HG03342 (cell line): ENCODE data around the gene CD6.

Source experiments
- ATAC-seq: cut with Tn5 transposase; IDR thresholded peaks from one replicate; pipeline ENCODE4 v1.9.1; 2021; ENCODE audit warnings: mild to moderate bottlenecking, moderate library complexity; ENCODE audit not compliant: unreplicated experiment

The CD6 gene

DNA sequence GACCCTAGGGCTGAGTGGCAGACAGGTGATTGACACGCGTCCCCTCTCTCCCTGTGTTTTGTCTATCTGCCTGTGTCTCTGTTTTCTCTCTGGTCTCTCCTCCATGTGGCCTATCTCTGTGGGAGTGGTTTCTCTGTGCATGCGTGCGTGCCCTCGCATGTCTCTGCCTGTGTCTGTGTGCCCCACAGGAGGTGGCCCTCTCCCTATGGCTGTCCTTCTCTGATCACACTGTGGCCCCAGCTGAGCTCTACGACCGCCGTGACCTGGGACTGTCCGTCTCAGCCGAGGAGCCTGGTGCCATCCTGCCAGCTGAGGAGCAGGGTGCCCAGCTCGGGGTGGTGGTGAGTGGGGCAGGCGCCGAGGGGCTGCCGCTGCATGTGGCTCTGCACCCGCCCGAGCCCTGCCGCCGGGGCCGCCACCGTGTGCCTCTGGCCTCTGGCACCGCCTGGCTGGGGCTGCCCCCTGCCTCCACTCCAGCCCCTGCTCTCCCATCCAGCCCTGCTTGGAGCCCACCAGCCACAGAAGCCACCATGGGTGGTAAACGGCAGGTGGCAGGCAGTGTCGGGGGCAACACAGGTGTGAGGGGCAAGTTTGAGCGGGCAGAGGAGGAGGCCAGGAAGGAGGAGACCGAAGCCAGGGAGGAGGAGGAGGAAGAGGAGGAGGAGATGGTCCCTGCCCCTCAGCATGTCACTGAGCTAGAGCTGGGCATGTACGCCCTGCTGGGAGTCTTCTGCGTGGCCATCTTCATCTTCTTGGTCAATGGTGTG is 35.6 kb upstream of the CD6 start:
- ATAC-seq, result no peak

DNA sequence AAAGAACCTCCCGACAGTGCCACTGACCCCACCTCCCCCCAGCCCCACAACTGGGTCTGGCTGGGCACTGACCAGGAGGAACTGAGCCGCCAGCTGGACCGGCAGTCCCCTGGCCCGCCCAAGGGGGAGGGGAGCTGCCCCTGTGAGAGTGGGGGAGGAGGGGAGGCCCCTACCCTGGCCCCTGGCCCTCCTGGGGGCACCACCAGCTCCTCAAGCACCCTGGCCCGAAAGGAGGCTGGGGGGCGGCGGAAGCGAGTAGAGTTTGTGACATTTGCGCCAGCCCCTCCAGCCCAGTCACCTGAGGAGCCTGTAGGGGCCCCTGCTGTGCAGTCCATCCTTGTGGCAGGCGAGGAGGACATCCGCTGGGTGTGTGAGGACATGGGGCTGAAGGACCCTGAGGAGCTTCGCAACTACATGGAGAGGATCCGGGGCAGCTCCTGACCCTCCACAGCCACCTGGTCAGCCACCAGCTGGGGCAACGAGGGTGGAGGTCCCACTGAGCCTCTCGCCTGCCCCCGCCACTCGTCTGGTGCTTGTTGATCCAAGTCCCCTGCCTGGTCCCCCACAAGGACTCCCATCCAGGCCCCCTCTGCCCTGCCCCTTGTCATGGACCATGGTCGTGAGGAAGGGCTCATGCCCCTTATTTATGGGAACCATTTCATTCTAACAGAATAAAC is 34.9 kb upstream of the CD6 start:
- no peak for ATAC-seq

DNA sequence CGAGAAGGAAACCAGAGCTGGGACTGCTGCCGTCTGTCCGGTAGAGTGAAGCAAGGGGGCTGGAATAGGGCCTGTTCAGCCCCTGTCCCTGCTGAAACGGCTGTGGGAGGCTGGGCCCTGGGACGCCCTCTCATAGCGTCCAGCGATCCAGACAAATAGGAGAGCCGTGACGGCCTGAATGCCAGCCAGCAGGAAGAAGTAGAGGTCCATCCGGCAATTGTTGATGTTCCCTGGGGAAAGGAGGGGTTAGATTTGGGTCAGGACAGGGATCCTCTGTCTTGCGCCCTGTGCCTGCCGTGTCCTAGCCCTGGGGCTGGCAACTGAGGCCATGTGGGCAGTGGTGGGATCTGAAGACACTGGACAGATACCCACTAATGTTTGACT is 34.3 kb upstream of the CD6 start:
- no peak for ATAC-seq

DNA sequence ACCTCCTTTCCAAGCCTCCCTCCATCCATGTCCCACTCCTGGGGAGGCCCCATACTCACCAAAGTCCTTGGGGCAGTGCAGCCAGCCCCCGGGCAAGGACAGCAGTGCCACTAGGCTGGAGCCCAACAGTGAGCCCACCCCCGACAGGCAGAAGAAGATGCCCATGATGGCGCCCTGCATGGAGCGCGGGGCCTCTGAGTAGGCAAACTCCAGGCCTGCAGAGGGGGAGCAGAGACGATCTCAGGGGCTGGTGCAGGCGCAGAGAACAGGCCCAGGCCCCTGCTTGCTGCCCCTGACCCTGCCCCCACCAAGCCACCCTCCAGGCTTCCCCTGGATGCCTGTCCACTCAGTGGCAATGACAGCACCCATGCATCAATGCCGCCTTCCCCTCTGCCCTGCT is 33.7 kb upstream of the CD6 start:
- no peak for ATAC-seq

DNA sequence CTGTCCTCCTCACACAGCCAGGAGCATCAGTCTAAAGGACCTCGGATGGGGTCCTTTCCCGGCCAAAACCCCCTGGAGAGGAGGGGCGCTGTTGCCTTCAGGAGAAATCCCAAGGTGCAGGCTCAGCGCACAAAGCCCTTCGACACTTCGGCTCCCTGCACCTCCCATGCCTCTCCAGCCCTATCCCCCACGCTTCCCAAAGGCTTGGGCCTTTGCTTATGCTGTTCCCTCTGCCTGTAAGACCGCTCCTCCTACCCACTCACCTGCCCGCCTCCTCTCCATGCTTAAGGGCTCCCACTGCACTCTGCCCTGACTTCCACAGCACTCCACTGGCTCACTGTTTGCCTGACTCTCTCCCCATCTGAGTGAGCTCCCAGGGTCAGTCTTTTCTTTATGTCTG is 33.0 kb upstream of the CD6 start:
- ATAC-seq, result no peak

DNA sequence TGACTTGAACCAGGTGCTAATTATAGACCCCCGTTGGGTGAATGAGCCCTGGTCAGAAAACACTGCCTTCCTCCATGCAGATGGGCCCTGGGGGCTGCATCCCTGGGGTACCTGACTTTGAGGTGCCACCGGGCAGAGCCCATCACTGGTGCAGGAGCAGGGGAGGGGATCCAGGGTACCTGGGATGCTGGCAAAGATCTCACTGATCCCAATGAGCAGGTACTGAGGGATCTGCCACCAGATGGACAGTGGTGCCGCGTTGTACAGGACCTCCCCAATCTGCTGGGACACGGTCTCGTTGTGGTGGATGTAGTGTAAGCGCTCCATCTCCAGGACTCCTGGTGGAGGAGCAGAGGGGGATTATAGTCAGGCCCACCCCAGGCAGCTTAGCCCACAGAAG is 32.2 kb upstream of the CD6 start:
- no peak for ATAC-seq

DNA sequence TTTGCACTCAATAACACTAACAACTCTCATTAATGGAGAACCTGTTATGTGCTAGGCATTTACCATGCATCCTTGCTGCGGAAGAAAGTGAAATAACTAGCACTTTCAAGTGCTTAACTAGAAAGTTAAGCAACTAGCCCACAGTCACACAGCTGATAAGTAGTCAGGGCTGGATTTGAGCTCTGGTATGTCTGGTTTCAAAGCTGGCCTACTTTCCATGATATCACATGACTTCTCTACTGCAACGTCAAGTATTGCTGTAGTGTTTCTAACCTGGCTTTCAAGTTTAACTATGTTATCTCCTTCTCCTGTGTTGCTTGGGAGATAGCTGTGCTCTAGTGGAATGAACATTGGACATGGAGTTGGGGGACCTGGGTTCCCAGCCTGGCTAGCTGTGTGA is 31.6 kb upstream of the CD6 start:
- no peak for ATAC-seq

DNA sequence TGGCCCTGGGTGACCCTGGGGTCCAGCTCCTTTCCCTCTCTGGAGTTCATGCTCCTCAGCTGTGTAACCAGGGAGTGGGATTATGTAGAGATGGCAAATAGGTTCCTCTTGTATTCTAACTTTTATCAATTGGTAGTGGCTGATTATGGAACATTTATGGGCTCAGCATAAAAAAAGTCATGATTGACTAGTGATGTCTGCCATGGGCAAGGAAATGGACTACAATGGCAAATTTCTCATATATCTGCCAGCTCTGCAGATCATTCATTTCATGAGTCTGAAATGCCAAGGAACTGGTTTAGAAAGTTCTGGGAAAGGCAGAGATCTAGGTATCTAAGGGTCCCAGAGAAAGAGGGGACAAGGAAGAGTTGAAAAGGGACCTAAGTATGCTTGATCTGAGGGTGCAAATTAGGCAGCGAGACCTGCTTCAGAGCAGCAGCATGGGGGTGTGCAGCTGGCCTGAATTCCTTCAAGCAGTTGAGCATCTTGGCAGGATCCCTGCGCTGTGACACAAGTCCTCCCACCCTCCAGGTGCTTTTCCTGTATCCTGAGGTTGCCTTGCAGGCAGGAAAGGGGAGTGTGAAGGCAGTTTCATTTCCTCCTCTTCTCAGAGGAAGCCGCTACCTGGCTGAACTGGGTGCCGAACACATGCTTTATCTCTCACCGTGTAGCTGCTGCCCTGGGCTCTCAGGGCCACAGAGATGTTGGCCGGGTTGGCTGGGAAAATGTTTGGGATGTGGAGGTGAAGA is 29.9 kb upstream of the CD6 start:
- ATAC-seq, result no peak

DNA sequence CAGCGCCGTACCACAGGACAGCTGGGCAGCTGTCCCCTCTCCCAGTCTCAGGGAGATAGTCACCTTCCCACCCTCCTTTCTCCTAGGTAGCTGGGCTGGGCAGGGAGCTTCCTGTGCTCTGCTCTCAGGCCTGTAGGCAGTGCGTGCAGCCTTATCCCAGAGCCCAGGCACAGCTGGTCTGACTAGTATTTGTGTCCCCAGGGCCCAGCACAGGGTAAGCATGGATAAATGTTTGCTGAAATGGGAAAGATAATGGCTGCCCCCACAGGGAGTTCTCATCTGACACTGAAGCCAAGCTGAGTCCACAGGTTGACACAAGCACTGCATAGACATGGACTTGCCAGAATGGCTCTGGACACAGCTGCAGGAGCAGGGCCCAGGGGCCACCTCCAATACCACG is 29.3 kb upstream of the CD6 start:
- ATAC-seq, result no peak

DNA sequence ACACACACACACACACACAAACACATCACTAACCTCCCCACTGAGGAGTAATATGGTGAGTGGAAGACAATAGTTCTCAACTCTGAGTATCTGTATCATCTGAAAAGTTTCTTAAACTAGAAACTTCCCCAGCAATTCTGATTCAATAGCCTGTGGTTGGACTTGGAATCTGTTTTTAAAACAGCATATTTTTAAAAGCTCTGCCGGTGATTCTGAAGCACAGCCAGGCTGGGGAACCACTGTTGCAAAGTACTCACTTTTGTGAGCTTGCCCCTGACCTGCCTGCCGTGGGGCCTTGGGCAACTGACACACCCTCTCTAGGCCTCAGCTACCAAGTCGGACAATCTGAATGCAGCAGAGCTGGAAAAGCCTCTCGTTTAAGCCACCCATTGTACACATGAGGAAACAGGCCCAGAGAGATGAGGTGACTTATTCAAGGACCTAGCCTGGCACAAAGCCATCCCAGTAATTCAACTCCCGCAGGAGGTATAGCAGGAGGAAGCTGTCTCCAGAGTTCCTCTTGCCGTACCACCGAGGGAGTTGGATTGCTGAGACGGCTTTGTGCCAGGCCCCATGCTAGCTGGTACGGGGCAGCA is 28.4 kb upstream of the CD6 start:
- ATAC-seq, result no peak

DNA sequence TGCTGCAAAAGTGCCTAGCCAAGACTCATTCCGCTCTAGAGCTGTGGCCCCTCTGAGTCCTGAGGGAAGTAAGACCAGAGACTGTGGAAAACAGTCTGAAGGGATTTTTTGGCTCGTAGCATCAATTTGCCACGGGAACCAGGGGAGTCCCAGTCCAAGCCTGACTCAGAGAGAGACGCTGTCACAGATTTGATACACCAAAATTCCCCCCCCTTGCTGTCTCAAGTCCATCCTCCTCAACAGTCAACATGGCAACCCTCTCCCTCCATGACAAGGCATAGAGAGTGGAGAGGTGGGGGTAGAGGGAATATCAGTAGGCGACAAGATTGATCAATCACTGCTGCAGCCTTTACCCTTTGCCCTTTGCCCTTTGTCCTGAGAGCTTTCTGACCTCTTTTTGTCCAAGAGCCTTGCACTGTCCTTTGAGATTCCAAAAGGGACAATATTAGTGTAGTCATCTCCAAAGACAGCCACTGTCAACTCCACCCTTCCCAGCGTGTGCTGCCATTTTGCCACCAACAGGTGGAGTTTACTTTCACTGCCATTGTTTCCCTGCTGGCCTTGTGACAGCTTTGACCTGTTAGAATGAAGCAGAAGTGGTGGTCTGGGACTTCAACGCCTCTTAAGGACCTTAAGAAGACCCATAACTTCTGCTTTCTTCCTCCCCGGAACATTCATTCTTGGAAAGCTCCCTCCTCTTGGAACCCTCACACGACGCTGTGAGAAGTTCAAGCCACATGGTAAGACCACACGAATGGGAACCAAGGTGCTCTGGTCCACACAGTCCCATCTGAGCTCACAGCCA is 26.8 kb upstream of the CD6 start:
- no peak for ATAC-seq

DNA sequence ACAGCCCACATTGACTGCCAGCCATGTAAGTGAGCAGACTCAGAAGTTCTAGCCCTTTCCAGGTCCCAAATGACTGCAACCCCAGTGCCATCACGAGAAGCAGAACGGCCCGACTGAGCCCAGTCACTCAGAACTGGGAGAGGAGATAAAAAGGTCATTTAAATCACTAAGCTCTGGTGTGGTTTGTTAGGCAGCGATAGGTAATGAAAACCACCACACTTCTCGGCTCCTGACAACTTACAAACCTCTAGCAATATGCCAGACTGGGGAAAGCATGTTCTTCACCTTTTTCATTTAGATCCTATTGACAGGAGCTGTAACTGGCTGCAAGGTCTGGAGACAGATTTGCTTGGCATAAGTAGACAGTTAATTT is 26.2 kb upstream of the CD6 start:
- ATAC-seq, result no peak

DNA sequence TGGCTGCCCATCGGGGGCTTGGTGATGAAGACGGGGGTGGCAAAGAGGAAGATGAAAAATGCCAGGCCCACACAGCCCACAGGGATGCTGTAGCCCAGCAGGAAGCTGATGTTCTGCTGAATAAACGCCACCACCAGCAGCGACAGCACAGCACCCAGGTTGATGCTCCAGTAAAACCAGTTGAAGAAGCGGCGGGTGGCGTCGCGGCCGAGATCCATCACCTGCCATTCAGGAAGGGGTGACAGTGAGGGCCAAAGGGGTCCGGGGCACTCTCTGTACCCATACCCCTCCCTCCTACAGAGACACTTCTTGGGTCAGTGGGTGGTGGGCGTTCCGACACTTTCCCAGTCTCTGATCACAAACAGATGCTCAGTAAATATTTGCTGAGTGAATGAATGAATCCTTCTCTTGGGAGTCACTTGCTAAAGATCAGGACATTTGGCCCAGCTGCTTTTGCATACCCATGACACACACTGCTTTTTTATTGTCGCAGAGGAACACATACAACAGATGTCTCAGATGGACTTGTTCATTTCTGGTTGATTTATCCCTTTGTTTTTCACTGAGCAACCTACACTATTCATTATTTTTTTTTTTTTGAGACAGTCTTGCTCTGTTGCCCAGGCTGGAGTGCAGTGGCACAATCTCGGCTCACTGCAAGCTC is 24.7 kb upstream of the CD6 start:
- ATAC-seq, result no peak

DNA sequence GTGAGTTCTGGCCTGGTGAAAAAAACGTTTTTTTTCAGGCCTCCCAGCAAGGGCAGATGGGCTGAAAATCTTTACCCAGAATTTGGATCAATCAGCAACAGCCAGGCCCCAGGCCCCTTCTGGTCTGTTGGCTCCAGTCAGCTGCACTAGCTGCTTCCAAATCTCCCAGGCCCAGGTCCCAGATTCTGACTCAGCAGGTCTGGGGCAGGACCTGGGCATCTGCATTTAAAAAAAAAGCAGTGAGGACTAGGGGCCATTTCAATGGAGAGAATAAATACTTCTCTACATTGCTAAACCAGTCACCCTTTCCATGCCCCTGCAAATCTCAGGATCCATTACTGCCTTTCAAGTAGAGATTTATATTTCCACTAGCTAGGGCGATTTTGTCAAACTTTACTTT is 23.8 kb upstream of the CD6 start:
- no peak for ATAC-seq

DNA sequence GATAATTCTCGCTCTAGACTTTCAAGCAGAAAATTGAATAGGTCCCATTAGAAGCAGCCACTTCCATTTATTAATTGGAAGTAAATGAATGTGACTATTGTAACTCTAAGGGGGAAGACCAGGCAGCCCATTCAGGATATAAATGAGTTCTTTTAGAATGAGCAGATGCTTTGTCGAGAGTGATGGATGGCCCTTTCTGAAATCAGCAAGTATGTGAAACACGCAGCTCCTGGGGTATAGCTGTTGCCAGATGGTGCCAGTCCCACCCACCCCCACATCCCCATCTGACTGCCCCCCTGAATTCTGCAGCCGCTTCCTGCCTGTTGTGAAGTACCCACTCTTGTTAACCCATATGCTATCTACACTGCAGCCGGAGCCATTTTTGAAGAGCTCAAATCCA is 23.2 kb upstream of the CD6 start:
- no peak for ATAC-seq

DNA sequence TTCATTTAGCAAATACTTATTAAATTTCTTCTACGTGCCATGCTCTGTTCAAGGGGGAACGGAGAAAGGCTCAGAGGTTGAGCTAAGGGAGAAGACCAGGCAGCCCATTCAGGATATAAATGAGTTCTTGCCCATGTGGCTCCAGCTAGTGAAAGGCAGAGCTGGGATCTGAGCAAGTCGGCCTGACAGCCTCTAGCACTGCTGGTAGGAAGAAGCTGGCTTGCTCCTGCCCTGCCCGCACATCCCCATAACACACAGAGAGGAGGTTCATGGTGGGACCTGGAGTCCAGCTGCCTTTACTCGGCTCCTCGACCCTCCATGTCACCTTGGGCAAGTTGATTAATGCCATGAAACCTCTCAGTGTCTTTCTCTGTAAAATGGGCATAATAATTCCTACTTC is 21.5 kb upstream of the CD6 start:
- ATAC-seq, result no peak

DNA sequence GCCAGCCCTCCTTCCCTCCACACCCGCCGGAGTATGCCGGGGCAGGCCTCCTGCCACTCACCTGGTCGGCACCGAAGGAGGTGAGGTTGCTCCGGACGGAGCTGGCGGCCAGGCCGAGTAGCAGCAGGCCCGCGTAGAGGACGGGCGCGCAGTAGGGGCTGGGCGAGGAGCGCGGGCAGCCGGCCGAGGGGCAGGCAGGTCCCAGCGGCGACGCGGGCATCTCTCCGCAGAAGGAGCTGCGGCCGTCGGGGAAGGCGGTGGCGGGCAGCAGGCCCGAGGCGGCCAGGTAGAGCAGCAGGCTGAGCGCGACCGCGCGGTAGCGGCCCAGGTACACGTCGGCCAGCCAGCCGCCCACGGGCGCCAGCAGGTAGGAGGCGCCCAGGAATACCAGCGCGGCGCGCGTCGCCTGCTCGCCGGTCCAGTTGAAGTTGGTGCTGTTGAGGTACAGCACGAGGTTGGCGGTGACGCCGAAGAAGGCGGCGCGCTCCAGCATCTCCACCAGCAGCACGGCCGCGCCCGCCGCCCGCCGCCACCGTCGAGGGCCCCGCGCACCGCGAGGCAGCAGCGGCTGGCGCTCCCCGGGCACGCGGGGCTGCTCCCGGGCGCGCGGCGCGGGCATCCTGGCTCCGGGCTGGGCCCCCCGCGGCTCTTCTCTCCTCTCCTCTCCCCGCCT is 20.4 kb upstream of the CD6 start:
- ATAC-seq, result no peak

DNA sequence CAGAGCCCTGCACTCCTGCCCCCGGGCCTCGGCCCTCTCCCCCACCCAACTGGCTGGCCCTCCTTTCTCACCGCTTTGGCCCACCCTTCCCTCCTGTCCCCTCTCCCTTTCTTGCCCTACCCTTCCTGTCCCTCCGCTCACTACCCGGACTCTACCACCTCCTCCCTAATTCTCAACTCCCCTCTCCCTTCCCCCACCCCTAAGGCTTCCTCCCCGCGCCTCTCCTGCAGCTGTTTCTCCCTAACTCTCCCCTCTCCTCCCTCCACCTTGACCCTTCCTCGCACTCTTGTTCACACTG is 19.9 kb upstream of the CD6 start:
- ATAC-seq, result no peak

DNA sequence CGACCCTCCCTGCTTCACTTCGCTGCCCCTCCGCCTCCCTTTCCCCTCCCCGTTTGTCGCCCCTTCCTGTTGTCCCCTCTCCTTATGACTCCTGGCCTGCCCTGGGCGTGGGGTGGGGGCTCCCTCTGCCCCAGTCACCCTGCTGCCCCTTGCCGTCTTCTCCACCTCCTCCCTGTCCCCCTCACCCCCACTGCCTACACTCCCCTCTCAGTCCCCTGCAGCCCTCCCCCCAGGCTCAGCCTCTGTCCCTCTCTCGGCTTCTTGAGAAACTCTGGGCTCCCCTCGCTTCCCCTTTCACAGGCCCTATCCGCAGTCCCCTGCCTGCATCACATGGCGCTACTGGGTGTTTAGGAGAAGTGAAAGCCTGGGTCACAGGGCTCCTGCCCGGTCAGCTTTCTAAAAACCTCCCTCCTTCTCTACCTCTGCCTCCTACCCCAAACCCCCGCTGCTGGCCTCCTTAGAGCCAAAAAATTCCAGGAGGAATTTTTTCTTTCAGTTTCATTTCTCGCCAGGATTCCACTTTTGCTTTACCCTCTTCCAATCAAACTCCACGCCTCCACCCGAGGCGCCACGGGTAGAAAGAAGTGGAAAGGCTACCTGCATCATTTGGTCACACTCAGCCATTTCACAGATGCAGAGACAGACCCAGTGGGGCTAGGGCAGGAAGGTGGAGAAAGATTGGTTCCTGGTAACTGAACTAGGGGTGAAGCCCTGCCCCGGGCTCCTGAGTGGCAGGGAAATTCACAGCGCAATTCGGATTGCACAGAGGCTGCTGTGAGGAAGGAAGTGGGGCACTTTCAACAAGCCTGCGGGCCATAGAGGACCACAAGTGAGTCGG is 19.4 kb upstream of the CD6 start, which contains the start of gene SLC15A3:
Gene SLC15A3 (minus strand): TSS at position 273 of the 838 bp plus-strand sequence. CDS start 625 bp downstream, outside the sequence.
- peak; percentile 72 for ATAC-seq
